H9 (cell line): ENCODE data around the gene ARFIP1. TPM values are rescaled to one million over a fixed set of nuclear protein-coding genes. Genes with fewer than 3 reads are reported as not detected.

Source experiments
- DNase-seq: peaks from one replicate; pipeline ENCODE4 v3.0.0-alpha.2; 2017
- H2AFZ ChIP-seq: one replicate; pipeline ENCODE4 v1.6.1; 2013; ENCODE audit warnings: mild to moderate bottlenecking, low read length, control low read depth, moderate library complexity
- H2AK5ac ChIP-seq: 2 replicates; pipeline ENCODE4 v1.6.1; 2013; ENCODE audit warnings: low read length, control low read depth, mixed read lengths; ENCODE audit not compliant: insufficient read length
- H2BK120ac ChIP-seq: one replicate; pipeline ENCODE4 v1.6.1; 2013; ENCODE audit warnings: low read depth, mild to moderate bottlenecking, low read length, control low read depth, inconsistent platforms; ENCODE audit not compliant: poor library complexity, severe bottlenecking
- H2BK12ac ChIP-seq: 2 replicates; pipeline ENCODE4 v1.6.1; 2013; ENCODE audit warnings: low read length, control low read depth, mixed read lengths, low read depth; ENCODE audit not compliant: insufficient read length
- H2BK15ac ChIP-seq: 2 replicates; pipeline ENCODE4 v1.6.1; 2013; ENCODE audit warnings: low read depth, low read length, control low read depth
- H2BK20ac ChIP-seq: one replicate; pipeline ENCODE4 v1.6.1; 2013; ENCODE audit warnings: low read depth, mild to moderate bottlenecking, low read length, control low read depth, inconsistent platforms; ENCODE audit not compliant: poor library complexity, severe bottlenecking
- H2BK5ac ChIP-seq: 2 replicates; pipeline ENCODE4 v1.6.1; 2013; ENCODE audit warnings: low read length, control low read depth, mixed read lengths; ENCODE audit not compliant: insufficient read length
- H3K14ac ChIP-seq: 2 replicates; pipeline ENCODE4 v1.6.1; 2013; ENCODE audit warnings: low read length, control low read depth; ENCODE audit not compliant: insufficient read depth
- H3K18ac ChIP-seq: 2 replicates; pipeline ENCODE4 v1.6.1; 2013; ENCODE audit warnings: low read depth, mild to moderate bottlenecking, mixed read lengths, low read length, control low read depth; ENCODE audit not compliant: insufficient read length
- H3K23ac ChIP-seq: 2 replicates; pipeline ENCODE4 v1.6.1; 2013; ENCODE audit warnings: low read length, control low read depth, mixed read lengths, low read depth; ENCODE audit not compliant: insufficient read length
- H3K23me2 ChIP-seq: 2 replicates; pipeline ENCODE4 v1.6.1; 2013; ENCODE audit warnings: low read depth, mild to moderate bottlenecking, mixed read lengths, low read length, control low read depth; ENCODE audit not compliant: insufficient read length, poor library complexity, severe bottlenecking
- H3K27ac ChIP-seq: 2 replicates; pipeline ENCODE4 v1.5.1; 2013; ENCODE audit warnings: low read length, control low read depth, mixed read lengths, low read depth; ENCODE audit not compliant: insufficient read length
- H3K27me3 ChIP-seq: 2 replicates; pipeline ENCODE4 v1.6.1; 2013; ENCODE audit warnings: low read length, control low read depth, inconsistent platforms; ENCODE audit not compliant: insufficient read depth
- H3K4ac ChIP-seq: 2 replicates; pipeline ENCODE4 v1.6.1; 2013; ENCODE audit warnings: low read depth, mild to moderate bottlenecking, control low read depth, inconsistent platforms, low read length, moderate library complexity
- H3K4me1 ChIP-seq: 2 replicates; pipeline ENCODE4 v1.6.1; 2013; ENCODE audit warnings: low read length, control low read depth, inconsistent platforms; ENCODE audit not compliant: insufficient read depth
- H3K4me2 ChIP-seq: 2 replicates; pipeline ENCODE4 v1.6.1; 2013; ENCODE audit warnings: low read length, control low read depth, mixed read lengths; ENCODE audit not compliant: insufficient read length, insufficient read depth
- H3K56ac ChIP-seq: 2 replicates; pipeline ENCODE4 v1.6.1; 2013; ENCODE audit warnings: low read depth, mild to moderate bottlenecking, mixed read lengths, low read length, control low read depth; ENCODE audit not compliant: insufficient read length
- H3K79me1 ChIP-seq: 2 replicates; pipeline ENCODE4 v1.6.1; 2013; ENCODE audit warnings: low read depth, mild to moderate bottlenecking, moderate library complexity, low read length, control low read depth, inconsistent platforms; ENCODE audit not compliant: insufficient read depth, poor library complexity, severe bottlenecking
- H3K79me2 ChIP-seq: 2 replicates; pipeline ENCODE4 v1.6.1; 2013; ENCODE audit warnings: low read length, control low read depth, inconsistent platforms; ENCODE audit not compliant: insufficient read depth
- H3K9ac ChIP-seq: 2 replicates; pipeline ENCODE4 v1.6.1; 2013; ENCODE audit warnings: low read length, control low read depth, mixed read lengths; ENCODE audit not compliant: insufficient read length; ENCODE audit errors: extremely low read depth
- H3K9me3 ChIP-seq: one replicate; pipeline ENCODE4 v1.6.1; 2013; ENCODE audit warnings: low read depth, low read length, inconsistent platforms; ENCODE audit not compliant: control insufficient read depth
- H3T11ph ChIP-seq: one replicate; pipeline ENCODE4 v1.6.1; 2013; ENCODE audit warnings: mild to moderate bottlenecking, low read length, control low read depth, inconsistent platforms
- H4K20me1 ChIP-seq: one replicate; pipeline ENCODE4 v1.6.1; 2013; ENCODE audit not compliant: control insufficient read depth, insufficient read length, insufficient read depth
- H4K5ac ChIP-seq: 2 replicates; pipeline ENCODE4 v1.6.1; 2013; ENCODE audit warnings: low read depth, mild to moderate bottlenecking, mixed read lengths, low read length, control low read depth; ENCODE audit not compliant: insufficient read length
- H4K8ac ChIP-seq: replicated peaks from 2 replicates; pipeline ENCODE4 v1.6.1; 2013; ENCODE audit warnings: low read length, control low read depth, mixed read lengths, low read depth; ENCODE audit not compliant: insufficient read length
- H4K91ac ChIP-seq: 2 replicates; pipeline ENCODE4 v1.6.1; 2013; ENCODE audit warnings: low read depth, mild to moderate bottlenecking, moderate library complexity, mixed read lengths, low read length, control low read depth; ENCODE audit not compliant: insufficient read length
- H3K27ac Mint-ChIP-seq, 3 experiments: 2 replicates in 2 of 3; 3 replicates in 1 of 3; pipeline ENCODE4 v1.8.0; 2020 to 2021; ENCODE audit warnings: mixed read lengths in 3 of 3, mild to moderate bottlenecking in 1 of 3, moderate library complexity in 1 of 3
- H3K27me3 Mint-ChIP-seq: 2 replicates; pipeline ENCODE4 v1.8.0; 2021; ENCODE audit warnings: low read depth, mild to moderate bottlenecking, moderate library complexity, mixed read lengths
- H3K36me3 Mint-ChIP-seq, 3 experiments: 2 replicates in 2 of 3; 3 replicates in 1 of 3; pipeline ENCODE4 v1.8.0; 2020 to 2021; ENCODE audit warnings: low read depth in 3 of 3, mixed read lengths in 3 of 3; ENCODE audit not compliant: insufficient read depth in 1 of 3
- H3K4me1 Mint-ChIP-seq, 2 experiments: 2 replicates each; pipeline ENCODE4 v1.8.0; 2020; ENCODE audit warnings: mixed read lengths in 2 of 2
- H3K4me3 Mint-ChIP-seq, 2 experiments: 2 replicates in 1 of 2; 3 replicates in 1 of 2; pipeline ENCODE4 v1.8.0; 2020 to 2021; ENCODE audit warnings: mild to moderate bottlenecking in 2 of 2, mixed read lengths in 2 of 2, moderate library complexity in 1 of 2
- H3K9me3 Mint-ChIP-seq, 2 experiments: 2 replicates in 1 of 2; 3 replicates in 1 of 2; pipeline ENCODE4 v1.8.0; 2020; ENCODE audit warnings: mild to moderate bottlenecking in 2 of 2, mixed read lengths in 2 of 2, moderate library complexity in 1 of 2
- WGBS: extraction: QIAGEN DNeasy Blood & Tissue Kit; methylation state at CpG from one replicate; pipeline ENCODE4 v1.1.7; 2013; ENCODE audit warnings: missing lambda C conversion rate, low lambda C conversion rate, mixed read lengths; ENCODE audit not compliant: insufficient read length; ENCODE audit errors: extremely low coverage; 5-methylcytosine and 5-hydroxymethylcytosine counted together
- total RNA-seq: library from RNA; stranded (reverse); gene quantifications from 2 replicates; pipeline ENCODE4 v1.2.1, GENCODE V29; 2021
- TF ChIP-seq, protein P1 (sequence below): fragments of 200-600 bp; sonication (generic); conservative IDR thresholded peaks from 3 replicates; pipeline ENCODE4 v1.8.0; 2021; ENCODE audit warnings: antibody characterized with exemption, mild to moderate bottlenecking

Gene ARFIP1
- total RNA-seq, 1 experiment from 2014 or later: 30.8 TPM

DNA sequence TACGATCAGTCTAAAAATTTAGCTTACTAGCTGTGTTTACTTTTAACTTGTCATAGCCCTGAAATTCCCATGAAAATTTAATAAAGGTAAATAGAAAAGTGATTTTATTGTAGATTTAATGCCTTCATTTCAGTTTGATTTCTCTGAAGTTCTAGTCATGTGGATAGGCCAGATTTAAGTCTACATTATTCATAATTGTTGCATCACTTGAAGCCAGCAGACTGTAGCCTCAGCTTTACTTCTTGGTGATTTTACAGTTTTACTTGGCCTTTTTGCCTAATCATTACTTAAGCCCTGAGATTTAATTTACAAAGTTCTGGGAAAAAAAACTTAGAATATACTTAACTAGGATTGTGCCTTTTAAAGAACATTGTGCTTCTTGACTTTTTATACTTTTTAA lies 82.9 kb downstream of the ARFIP1 start:
- Histone ChIP-seq H3K4ac (no peak overlapping the region), H2BK12ac (no peak overlapping the region), H3T11ph (no peak overlapping the region), H4K91ac (no peak overlapping the region), H4K8ac (no peak overlapping the region), H2AK5ac (no peak overlapping the region), H4K20me1 (no peaks in the 10 kb centered on the region), H3K4me1 (no peaks in the 10 kb centered on the region; the same call in 1 of the 2 replicates), H4K5ac (no peak overlapping the region), H3K79me1 (no peaks in the 10 kb centered on the region), H2BK5ac (no peak overlapping the region), H2BK15ac (no peak overlapping the region), H3K14ac (no peak overlapping the region), H2BK20ac (no peak overlapping the region), H3K27me3 (no peaks in the 10 kb centered on the region), H3K79me2 (no peaks in the 10 kb centered on the region), H3K23ac (no peak overlapping the region), H3K27ac (no peak overlapping the region), H3K18ac (no peak overlapping the region), H3K23me2 (no peaks in the 10 kb centered on the region), H2AFZ (no peak overlapping the region), H3K9me3 (no peaks in the 10 kb centered on the region), H3K4me2 (no peak overlapping the region), H3K9ac (no peak overlapping the region), H2BK120ac (no peak overlapping the region), H3K56ac (no peak overlapping the region)
- Mint-ChIP-seq H3K27ac (peak overlapping the region in 1 of 3 experiments; percentile 41; a peak in 1 of 7 replicates), H3K9me3 (peaks cover 7 to 12% of the 10 kb centered on the region in 2 experiments; a peak in 4 of 5 replicates), H3K4me3 (no peak overlapping the region), H3K36me3 (peaks cover 23 to 27% (median 23%) of the 10 kb centered on the region in 3 experiments), H3K27me3 (no peaks in the 10 kb centered on the region), H3K4me1 (peaks cover 12 to 19% of the 10 kb centered on the region in 2 experiments)
- no CpG with 5 or more reads among the region's 1 CpG for WGBS
- no peak for DNase-seq
- TF ChIP-seq, protein P1, sequence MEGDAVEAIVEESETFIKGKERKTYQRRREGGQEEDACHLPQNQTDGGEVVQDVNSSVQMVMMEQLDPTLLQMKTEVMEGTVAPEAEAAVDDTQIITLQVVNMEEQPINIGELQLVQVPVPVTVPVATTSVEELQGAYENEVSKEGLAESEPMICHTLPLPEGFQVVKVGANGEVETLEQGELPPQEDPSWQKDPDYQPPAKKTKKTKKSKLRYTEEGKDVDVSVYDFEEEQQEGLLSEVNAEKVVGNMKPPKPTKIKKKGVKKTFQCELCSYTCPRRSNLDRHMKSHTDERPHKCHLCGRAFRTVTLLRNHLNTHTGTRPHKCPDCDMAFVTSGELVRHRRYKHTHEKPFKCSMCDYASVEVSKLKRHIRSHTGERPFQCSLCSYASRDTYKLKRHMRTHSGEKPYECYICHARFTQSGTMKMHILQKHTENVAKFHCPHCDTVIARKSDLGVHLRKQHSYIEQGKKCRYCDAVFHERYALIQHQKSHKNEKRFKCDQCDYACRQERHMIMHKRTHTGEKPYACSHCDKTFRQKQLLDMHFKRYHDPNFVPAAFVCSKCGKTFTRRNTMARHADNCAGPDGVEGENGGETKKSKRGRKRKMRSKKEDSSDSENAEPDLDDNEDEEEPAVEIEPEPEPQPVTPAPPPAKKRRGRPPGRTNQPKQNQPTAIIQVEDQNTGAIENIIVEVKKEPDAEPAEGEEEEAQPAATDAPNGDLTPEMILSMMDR: no peak
